Glomerular visceral epithelial cell (primary cell): Measurements from ENCODE around the gene HOXB1.
A peak's percentile ranks its signal among the peaks of the same experiment; 100 is the strongest.

Experiments
- DNase-seq: peaks from one replicate; pipeline ENCODE4 v3.0.0-alpha.2; 2016; ENCODE audit errors: extremely low spot score

Gene HOXB1

GRCh38 chr17:48567646-48568354, 37.0 kb upstream of the HOXB1 start:
- DNase-seq: no peak

- no peak for DNase-seq
Measured at GRCh38 chr17:48567209-48567608, 36.4 kb upstream of the HOXB1 start.

GRCh38 chr17:48566717-48567116, 35.9 kb upstream of the HOXB1 start:
- no peak for DNase-seq

- DNase-seq: no peak
Measured at GRCh38 chr17:48565925-48566710, 35.3 kb upstream of the HOXB1 start.

- no peak for DNase-seq
Measured at GRCh38 chr17:48565022-48565554, 34.3 kb upstream of the HOXB1 start.

GRCh38 chr17:48564188-48565021, 33.6 kb upstream of the HOXB1 start:
- no peak for DNase-seq

- no peak for DNase-seq
Measured at GRCh38 chr17:48563867-48564187, 33.0 kb upstream of the HOXB1 start.

- no peak for DNase-seq
Measured at GRCh38 chr17:48563385-48563838, 32.6 kb upstream of the HOXB1 start.

- no peak for DNase-seq
Measured at GRCh38 chr17:48562934-48563333, 32.1 kb upstream of the HOXB1 start.

GRCh38 chr17:48561884-48562810, 31.3 kb upstream of the HOXB1 start:
- no peak for DNase-seq

- DNase-seq: no peak
Measured at GRCh38 chr17:48559840-48560817, 29.3 kb upstream of the HOXB1 start.

GRCh38 chr17:48559122-48559839, 28.5 kb upstream of the HOXB1 start:
- DNase-seq: no peak

- no peak for DNase-seq
Measured at GRCh38 chr17:48558831-48559121, 28.0 kb upstream of the HOXB1 start.

- DNase-seq: no peak
Measured at GRCh38 chr17:48558057-48558830, 27.4 kb upstream of the HOXB1 start.

GRCh38 chr17:48556576-48557401, 26.0 kb upstream of the HOXB1 start:
- no peak for DNase-seq

GRCh38 chr17:48556229-48556575, 25.4 kb upstream of the HOXB1 start:
- DNase-seq: no peak

- peak; percentile 90 for DNase-seq
Measured at GRCh38 chr17:48555258-48556228, 24.7 kb upstream of the HOXB1 start.
